ENCODE results near the gene SH2D6. TPM values are rescaled to one million over a fixed set of nuclear protein-coding genes. Genes with fewer than 3 reads are reported as not detected.
"Not testable (repeated sequence)": the region's sequence is repeated elsewhere in the genome, so short reads cannot be mapped to it uniquely, and the experiment has no call there.

Gene SH2D6
- polyA plus RNA-seq (2014; cell fraction: cytosol; rRNA removed), result 0.07 TPM in 1 of 2 replicates, not detected in the other
- 1.5 and 1.8 TPM in 2 replicates for polyA plus RNA-seq (2014; cell fraction: nucleus; rRNA removed)

DNA sequence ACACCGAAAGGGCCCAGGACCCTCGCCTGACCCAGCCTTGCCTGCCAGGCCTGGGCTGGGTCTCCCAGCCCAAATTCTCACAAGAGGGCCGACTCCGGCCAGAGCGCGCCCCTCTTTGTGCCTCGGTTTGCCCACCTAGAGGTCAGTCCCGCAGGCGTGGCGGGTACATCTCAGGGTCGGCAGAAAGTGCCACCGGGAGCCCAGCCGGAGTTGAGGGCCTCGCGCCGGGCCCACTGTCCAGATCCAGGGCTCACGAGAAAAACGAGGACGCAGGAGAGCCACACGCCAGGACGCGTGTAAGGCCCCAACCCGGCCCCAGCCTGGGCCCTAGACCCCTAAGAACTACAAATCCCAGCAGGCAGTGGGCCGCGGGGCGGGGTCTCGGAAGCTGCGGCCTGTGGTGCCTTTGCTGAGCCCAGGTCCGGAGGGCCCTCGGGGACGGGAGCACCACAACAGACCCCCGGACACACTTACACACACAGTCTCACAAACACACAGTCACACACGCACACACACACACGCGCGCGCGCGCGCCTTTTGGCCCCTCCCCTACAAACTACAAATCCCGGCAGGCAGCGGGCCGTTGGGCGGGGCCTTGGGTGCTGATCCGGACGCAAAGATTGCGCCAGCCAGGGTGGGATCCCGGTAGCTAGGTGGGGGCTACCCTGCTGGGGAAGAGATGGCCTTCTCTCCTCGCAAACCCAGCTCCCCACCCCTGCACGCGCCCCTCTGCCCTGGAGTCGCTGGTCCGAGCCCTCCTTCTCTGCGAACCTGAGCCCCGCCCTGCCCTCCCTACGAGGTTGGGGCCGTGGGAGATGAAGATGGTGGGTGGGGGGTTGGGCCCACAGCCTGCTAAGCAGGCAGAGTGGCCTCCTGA is at the start of gene SH2D6:
TSS of gene SH2D6 (plus strand) at position 583 of the 877 bp plus-strand sequence. CDS start 10,752 bp downstream, outside the sequence.
- peak; percentile 89 for DNase-seq (ENCODE audit: low spot score)

DNA sequence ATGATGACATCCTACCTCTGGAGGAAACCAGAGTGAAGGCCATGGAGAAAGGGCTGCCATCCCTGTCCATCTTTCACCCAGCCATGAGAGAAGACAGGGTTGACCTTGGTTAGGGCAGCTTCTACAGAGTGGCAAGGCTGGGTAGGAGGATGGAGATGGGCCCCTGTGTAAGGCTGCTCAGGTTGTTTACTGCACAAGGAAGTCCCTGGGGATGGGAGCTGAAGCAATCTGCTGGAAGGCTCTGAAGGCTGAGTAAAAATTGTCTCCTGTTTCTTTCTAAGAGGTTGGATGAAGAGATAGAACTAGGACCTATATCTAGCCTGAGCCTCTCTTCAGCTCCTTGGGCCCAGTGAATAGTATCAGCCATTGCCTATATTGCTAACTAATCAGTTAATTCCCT is 49.6 kb upstream of the SH2D6 start:
- no peak for DNase-seq (ENCODE audit: low spot score)

DNA sequence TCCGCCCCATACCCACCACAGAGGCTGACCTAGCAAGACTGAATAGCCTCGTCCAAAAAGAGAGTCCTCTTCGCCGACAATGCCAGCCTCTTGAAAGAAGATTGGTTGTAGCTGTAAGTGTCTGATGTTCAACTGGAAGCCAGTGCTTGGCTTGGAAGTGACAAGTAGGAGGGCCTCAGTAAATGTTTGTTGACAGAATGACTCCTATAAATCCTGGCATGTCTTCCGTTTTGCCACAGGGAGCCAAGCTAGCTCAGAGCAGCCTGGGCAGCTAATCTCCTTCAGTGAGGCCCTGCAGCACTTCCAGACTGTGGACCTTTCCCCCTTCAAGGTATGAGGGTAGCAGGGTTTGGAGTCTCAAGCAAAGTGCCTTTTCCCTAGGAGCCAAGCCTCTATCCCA is 49.0 kb upstream of the SH2D6 start:
- no peak for DNase-seq (ENCODE audit: low spot score)

DNA sequence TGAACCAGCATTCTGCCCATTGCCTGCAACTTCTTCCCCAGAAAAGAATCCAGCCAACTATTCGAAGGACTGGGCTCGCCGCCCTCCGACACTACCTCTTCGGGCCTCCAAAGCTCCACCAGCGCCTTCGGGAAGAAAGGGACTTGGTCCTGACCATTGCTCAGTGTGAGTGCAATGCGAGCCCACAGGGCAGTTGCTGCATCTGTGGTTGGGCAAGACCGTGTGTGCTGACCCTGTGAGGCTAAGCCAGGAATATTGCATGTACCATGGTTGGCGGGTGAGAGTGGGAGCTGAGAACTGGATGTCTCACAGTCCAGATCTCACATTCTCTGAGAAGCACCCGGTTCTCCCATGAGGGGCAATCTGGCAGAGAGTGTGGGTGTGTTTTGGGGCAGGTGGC is 47.5 kb upstream of the SH2D6 start:
- no peak for DNase-seq (ENCODE audit: low spot score)

DNA sequence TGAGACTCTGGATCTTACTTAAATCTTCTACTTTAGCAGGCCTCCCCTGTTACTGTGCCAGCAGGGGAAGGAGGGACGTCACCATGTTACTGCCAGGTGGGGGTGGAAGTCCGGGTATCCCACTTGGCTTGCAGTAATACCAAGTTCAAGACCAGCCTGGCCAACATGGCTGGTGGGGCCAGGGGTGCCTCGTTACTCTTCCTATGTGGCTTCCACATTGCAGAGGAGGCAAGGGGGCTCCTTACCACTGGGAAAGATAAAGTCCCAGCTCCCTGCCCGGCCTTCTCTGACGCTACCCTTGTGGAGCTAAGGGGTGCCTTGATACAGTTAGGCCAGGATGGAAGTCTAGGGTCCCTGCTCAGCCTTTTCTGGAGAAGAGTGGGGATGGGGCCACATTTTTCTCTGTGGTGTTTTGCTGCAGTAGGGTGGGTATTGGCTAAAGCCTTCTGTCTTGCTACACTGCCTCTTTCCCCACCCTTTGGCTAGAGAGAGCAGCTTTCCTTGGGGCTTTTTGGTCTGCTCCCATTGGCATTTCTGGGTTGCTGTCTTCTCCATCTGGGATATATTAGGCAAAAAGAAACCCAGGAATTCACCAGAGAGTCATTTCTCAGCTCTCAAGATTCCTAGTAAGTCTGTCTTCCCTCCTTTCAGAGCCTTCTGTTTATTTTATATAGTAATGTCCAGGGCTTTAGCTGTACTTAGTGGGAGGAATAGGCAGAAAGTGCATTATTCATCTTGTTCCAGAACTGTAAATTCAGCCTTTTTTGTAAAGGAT is 42.0 kb upstream of the SH2D6 start:
- no peak for DNase-seq (ENCODE audit: low spot score)

DNA sequence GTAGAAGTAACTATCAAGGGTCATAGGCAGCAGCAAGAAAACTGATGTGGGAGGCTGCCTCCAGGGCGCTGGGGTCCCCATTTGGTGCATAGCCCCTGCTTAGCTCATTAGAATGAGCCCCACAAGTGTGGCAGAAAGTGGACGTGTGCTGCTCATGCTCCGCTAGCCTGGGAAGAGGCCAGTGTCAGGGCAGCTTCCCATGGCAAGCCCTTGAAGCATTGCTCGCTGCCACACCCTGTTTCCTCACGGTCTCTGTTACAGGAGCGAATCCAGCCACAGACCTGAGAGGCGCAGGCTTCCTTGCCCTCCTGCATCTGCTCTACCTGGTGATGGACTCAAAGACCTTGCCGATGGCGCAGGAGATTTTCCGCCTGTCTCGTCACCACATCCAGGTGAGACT is 41.4 kb upstream of the SH2D6 start:
- DNase-seq (ENCODE audit: low spot score), result no peak

DNA sequence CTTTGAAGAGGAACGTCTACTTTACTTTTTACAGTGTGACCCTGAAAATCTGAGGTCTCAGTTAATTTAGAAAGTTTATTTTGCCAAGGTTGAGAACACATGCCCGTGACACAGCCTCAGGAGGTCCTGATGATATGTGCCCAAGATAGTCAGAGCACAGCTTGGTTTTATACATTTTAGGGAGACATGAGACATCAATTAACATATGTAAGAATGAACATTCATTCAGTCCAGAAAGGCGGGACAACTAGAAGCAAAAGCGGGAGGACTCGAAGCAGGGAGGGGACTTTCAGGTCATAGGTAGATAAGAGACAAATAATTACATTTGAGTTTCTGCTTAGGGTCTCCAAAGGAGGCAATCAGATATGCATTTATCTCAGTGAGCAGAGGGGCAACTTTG is 40.3 kb upstream of the SH2D6 start:
- DNase-seq (ENCODE audit: low spot score), result no peak

DNA sequence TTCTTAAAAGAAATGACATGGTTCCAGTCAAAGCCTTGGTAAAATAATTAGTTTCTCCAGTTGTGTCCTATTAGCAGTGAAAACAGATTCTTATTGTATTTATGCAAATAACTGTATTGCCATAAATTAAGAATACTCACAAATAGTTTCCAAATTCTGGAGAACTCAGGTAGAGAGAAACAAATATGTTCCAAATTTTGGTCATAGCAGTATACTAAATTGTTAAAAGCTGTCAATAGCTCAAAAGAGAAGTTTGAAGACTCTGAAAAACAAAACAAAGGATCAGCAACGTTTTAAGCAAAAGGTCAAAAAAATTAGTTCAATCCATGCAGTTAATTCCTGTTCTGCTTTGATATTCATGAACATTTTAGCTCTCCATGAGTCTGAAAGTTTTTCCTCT is 38.5 kb upstream of the SH2D6 start:
- no peak for DNase-seq (ENCODE audit: low spot score)

DNA sequence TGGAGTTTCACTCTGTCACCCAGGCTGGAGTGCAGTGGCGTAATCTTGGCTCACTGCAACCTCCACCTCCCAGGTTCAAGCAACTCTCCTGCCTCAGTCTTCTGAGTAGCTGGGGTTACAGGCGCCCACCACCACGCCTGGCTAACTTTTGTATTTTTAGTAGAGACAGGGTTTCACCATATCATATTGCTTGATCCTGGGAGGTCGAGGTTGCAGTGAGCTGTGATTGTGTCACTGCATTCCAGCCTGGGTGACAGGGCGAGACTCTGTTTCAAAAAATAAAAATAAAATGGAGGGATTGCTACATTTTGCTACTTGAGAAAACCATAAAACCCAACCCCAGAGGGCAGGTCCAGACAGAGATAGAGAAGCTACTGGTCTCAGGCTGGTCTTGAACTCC is 35.4 kb upstream of the SH2D6 start:
- not testable (repeated sequence) for DNase-seq (ENCODE audit: low spot score)

DNA sequence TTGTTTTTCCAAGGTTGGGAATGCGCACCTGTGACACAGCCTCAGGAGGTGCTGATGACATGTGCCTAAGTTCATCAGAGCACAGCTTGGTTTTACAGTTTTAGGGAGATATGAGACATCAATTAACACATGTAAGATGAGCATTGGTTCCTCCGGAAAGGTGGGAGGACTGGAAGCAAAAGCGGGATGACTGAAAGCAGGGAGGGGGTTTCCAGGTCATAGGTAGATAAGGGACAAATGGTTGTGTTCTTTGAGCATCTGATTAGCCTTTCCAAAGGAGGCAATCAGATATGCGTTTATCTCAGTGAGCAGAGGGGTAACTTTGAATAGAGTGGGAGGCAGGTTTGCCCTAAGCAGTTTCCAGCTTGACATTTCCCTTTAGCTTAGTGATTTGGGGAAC is 34.7 kb upstream of the SH2D6 start:
- no peak for DNase-seq (ENCODE audit: low spot score)

DNA sequence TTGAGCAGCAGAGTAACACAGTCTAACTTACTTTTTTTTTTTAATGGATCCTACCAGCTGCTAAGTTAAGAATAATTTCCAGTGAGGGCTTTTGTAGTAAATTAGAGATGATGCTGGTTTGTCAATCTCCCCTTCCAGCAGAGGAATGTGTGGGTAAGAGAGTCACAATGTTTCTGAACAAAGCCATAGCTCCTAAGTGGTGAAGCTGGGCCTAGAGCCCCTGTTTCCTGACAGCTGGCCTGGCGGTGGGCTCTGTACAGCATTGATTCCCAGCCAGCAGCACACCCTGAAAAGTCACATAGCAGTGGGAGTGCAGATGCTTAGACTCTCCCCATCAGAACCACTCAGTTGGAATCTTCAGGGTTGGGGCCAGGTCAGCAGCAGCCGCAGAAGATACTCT is 32.8 kb upstream of the SH2D6 start:
- DNase-seq (ENCODE audit: low spot score), result no peak

DNA sequence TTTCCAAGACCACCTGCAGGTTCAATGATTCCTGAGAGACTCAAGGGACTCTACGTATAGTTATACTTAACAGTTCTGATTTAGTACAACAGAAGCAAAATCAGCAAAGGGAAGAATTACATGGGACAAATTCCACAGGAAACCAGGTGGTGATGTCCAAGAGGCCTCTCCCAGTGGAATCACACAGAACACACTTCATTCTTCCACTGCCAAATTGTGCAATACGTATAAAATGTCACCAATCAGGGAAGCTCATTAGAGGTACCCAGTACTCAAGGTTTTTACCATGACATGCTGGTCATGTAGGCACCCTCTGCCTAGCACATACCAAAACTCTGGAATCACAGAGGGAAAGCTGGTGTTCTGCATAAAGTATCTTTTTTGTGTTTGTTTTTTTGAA is 30.8 kb upstream of the SH2D6 start:
- no peak for DNase-seq (ENCODE audit: low spot score)

DNA sequence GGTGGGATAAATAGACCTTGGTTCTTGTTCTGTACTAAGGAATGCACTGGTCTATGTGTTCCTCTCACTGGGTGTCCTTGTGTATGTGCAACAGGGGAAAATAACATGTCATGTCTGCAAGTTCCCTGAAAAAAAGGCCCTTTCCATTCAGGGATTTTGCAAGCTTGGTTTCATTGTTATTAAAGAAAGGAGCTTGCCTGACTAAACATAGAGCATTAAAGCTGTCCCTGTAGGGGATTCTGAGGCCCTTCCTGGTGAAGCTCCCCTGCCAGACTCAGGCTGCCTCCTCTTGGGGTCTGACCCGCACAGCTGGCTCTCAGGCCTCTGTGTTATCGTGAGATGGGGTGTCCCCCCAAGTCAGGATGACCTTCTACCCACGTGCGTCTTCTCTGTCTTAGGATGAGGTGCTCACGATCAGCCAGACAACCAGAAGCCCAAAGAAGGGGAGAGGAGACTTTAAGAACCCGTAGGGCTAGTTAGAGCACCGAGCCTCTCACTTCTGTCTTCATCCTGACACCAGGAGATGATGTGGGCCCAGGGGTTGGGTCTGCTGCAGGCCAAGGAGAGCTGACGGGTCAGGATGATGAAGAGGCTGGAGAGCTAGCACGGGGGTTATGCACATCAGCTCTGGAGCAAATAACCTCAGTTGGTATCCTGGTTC is 29.5 kb upstream of the SH2D6 start:
- DNase-seq (ENCODE audit: low spot score), result no peak

DNA sequence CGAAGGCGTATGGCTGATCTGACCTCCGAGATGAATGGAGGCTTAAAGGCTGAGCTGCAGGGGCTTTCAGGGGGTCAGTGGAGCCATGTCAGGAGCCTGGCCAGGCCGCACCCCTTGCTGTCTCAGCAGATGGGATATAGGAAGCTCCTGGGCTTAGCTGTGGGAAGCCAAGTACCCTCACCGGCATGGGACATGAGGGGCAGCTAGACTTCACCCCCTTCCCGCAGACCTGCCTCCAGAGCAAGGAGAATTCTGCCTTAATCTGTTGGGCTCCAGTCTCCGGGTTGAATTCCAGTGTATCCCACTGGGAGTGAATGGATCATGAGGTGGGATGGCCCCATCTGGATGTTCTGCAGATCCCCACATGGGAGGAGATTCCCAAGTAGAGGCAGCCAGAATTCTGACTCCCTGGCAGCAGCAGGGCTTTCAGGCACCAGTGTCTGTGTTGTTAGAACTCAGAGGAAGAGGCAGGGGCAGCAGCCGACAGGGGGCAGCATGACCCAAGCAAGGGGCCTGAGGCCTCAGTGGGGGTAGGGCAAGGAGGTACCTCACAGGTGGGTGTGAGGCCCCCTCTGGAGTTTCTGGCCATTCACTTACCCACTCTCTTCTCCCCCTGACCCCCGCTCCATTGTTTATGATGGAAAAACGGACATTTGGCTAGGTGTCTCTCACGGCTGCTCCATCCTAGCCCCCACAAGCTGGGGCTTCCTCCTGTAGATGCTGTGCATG is 27.4 kb upstream of the SH2D6 start:
- peak; percentile 40 for DNase-seq (ENCODE audit: low spot score)

DNA sequence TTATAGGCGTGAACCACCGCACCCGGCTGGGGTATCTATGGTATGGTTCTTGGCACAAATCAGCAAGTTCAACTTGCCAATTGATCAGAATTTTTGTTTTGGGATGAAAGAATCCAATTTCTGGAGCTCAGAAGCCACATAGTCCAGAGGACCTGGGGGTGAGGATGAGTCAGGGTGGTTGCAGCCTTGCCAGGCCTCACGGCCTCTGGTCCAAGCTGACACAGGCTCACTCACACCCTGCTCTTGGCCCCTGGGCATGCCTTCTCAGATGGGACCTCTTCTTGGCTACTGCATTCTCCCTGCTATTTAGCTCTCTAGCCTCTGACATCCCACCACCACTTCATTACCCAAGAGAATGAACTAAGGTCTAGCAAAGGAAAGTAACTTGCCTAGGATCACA is 24.7 kb upstream of the SH2D6 start:
- no peak for DNase-seq (ENCODE audit: low spot score)

DNA sequence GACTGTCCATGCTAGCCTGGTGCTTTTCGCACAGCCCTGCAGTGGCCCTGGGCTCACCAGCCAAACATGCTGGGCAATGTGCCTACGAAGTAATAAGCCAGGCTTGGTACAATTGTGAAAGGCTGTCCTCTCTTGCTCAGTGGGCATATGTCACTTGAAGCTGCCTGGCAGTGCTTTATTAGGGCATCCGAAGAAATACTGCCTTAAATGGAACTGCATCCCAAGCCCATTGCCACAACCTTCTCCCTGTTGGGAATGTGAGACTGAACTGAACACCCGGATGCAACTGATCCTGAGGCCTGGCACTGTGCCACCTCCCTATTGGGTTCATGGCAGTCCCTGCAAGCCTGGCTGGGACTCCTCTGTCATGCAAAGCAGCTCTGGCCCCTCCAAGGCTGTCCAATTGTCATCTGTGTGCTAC is 24.2 kb upstream of the SH2D6 start:
- no peak for DNase-seq (ENCODE audit: low spot score)

DNA sequence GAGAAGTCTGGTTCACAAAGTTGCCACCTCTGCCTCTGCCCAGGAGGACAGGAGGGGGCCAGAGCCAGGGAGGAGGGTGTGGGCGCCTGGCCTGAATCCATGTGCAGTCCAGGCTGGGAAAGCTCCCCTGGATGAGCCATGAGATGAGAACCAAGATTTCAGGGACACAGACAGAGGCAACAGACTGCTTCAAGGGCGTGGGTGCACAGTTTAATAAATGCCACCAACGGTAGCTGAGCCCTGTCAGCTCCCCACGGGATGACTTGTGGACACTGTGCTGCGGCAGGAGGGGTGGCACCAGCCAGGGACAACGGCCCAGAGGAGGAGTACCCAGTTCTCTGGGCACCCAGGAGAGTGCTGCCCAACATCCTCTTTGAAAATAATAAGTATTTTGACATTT is 23.5 kb upstream of the SH2D6 start:
- no peak for DNase-seq (ENCODE audit: low spot score)

DNA sequence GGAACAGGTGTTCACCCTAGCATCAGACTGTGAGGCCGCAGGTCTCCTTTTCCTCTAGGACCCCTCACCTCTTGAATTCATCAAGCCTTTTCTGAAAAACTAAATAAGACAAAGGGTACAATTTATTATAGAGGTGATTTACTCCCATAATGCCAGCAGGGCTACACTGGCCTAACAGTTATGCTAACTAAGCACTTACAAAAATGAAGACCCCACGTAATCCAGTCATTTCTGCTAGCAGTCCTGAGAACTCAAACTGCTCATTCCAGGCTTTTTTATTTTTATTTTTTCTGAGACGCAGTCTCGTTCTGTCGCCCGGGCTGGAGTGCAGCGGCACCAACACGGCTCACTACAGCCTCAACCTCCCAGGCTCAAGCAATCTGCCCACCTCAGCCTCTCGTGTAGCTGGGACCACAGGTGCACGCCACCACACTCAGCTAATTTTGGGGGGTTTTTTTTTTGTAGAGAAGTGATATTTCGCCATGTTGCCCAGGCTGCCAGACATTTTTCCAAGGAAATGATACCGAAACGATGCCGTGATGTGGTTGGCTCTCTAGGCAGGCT is 22.5 kb upstream of the SH2D6 start:
- DNase-seq (ENCODE audit: low spot score), result no peak

DNA sequence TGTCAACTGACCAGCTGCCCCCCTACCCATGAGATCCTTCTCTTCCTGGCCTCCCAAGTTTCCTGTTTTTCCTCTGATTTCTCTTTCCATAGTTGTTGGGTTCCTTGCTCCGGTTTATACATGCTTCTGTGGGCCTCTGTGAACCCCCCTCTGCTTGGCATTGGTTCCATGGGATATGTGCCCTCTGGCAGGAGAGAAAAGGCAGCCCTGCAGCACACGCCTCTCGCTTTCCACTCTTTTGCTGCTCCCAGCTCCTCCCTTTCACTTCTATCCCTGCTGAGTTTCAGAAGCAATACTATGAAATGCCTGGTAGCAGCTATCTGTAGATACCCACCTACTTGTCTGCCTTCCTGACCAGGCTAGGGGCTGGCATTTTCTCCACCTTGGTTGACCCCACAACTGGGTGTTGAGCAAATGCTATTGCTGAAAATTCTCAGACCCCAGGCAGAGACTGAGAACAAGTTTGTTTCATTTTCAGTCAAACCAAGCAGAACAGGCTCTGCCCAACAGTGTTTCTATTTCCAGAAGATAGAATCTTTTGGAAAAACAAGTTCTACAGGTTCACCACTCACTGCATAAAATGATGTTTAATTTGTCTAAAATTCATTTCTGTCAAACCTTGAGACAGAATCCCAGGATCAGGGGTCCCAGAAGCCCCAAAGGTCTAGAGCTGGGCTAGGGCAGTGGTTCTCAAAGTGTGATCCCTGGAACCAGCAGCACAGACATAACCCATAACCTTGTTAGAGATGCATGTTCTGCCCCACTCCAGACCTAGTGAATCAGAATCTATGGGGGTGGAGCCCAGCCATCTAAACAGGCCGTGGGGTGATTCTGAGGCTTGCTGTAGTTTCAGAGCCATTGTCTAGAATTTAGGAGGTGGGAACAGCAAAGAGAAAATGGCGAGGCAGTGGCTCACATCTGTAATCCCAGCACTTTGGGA is 21.7 kb upstream of the SH2D6 start:
- no peak for DNase-seq (ENCODE audit: low spot score)

DNA sequence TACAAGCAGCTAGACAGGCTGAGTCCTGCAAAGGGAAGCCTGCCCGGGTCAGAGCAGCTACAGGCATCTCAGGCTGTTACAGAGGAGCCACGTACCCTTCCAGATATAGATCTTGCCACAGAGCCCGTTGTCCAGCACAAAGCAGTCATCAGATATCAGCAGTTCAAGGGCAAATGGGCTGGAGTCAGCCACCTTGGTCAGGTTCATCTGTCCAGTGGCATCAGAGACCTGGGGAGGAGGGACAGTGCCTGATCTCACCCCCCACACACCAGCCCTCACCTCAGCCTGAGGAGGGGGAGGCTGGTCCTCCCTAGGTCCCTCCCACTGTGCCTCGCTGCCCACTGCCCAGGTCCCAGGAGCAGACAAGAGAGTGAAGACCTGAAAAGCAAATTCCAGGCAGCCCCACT is 20.6 kb upstream of the SH2D6 start:
- no peak for DNase-seq (ENCODE audit: low spot score)
